ENCODE data around the gene NEU4. TPM values are rescaled to one million over a fixed set of nuclear protein-coding genes. Genes with fewer than 3 reads are reported as not detected.

Gene NEU4
- polyA plus RNA-seq, 1 experiment = not detected

- POLR2A ChIA-PET = no interaction called here
- CTCF ChIA-PET = no interaction called here
- Histone ChIP-seq H3K27me3 (ENCODE audit: control insufficient read depth, insufficient read depth, low read length) (no peaks in the 10 kb centered on the region), H3K4me3 (ENCODE audit: low read depth, low read length) (no peak overlapping the region), H3K27ac (ENCODE audit: low read depth, low read length) (no peak overlapping the region), H3K9me3 (ENCODE audit: control insufficient read depth, insufficient read depth, low read length) (peaks cover 3% of the 10 kb centered on the region; the same call in 1 of the 2 replicates)
- no peak for DNase-seq (ENCODE audit: low read depth, low spot score)
- TF ChIP-seq, protein P1, sequence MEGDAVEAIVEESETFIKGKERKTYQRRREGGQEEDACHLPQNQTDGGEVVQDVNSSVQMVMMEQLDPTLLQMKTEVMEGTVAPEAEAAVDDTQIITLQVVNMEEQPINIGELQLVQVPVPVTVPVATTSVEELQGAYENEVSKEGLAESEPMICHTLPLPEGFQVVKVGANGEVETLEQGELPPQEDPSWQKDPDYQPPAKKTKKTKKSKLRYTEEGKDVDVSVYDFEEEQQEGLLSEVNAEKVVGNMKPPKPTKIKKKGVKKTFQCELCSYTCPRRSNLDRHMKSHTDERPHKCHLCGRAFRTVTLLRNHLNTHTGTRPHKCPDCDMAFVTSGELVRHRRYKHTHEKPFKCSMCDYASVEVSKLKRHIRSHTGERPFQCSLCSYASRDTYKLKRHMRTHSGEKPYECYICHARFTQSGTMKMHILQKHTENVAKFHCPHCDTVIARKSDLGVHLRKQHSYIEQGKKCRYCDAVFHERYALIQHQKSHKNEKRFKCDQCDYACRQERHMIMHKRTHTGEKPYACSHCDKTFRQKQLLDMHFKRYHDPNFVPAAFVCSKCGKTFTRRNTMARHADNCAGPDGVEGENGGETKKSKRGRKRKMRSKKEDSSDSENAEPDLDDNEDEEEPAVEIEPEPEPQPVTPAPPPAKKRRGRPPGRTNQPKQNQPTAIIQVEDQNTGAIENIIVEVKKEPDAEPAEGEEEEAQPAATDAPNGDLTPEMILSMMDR (IDR thresholded peaks at IDR 0.05; ENCODE audit: low read depth, low read length) = no peak
Observed at GRCh38 chr2:241772063-241772499, 36.9 kb upstream of the NEU4 start.

DNA sequence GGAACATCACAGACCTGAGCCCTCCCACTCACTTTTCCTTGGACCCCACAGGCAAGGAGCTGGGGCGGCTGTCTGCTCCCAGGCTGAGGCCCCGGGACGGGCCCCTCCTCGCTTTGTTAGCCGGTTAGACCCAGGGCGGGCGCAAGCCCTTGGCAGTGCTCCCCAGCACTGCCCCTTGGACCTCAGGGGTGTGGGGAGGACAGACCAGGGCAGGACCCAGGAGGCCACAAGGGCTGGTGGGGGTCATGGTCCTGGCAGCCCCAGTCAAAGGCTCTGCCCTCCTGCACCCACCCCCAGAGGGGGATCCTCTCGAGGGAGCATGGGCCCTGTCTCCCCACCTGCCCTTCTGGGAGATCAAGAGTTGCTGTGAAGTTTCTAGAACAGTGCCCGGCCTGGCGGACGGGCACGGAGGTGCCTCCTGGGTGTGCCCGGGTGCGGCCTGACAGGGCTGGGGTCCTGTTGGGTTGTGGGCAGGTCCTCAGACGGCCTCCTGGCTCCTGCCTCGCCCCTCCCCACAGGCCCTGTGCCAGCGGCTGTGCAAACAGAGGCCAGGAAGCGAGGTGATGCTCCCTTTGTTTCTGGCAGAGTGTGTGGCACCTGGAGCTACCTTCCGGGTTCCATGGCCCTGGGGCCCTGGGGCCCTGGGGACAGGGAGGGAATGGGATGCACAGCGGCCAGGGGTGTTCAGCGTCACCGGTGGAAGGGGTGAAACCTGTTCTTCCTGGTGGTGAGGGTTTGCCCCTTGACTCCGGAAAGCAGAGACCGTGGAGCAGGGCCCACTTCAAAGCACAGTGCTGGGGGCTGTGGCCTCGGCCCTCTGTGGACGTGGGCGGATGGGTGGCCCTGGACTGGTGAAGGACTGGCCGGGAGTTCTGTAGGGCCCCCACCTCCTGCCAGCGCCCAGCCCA is 35.2 kb upstream of the NEU4 start:
- TF ChIP-seq, protein P1 (IDR thresholded peaks at IDR 0.05; ENCODE audit: low read depth, low read length) = no peak
- no peaks in the 10 kb centered on the region for H3K27me3 ChIP-seq (ENCODE audit: control insufficient read depth, insufficient read depth, low read length)
- ChIA-PET CTCF (no interaction called here), POLR2A (no interaction called here)
- no peak overlapping the region for H3K27ac ChIP-seq (ENCODE audit: low read depth, low read length)
- H3K4me3 ChIP-seq (ENCODE audit: low read depth, low read length) = no peak overlapping the region
- peaks cover 3% of the 10 kb centered on the region; the same call in 1 of the 2 replicates for H3K9me3 ChIP-seq (ENCODE audit: control insufficient read depth, insufficient read depth, low read length)
- DNase-seq (ENCODE audit: low read depth, low spot score) = no peak

DNA sequence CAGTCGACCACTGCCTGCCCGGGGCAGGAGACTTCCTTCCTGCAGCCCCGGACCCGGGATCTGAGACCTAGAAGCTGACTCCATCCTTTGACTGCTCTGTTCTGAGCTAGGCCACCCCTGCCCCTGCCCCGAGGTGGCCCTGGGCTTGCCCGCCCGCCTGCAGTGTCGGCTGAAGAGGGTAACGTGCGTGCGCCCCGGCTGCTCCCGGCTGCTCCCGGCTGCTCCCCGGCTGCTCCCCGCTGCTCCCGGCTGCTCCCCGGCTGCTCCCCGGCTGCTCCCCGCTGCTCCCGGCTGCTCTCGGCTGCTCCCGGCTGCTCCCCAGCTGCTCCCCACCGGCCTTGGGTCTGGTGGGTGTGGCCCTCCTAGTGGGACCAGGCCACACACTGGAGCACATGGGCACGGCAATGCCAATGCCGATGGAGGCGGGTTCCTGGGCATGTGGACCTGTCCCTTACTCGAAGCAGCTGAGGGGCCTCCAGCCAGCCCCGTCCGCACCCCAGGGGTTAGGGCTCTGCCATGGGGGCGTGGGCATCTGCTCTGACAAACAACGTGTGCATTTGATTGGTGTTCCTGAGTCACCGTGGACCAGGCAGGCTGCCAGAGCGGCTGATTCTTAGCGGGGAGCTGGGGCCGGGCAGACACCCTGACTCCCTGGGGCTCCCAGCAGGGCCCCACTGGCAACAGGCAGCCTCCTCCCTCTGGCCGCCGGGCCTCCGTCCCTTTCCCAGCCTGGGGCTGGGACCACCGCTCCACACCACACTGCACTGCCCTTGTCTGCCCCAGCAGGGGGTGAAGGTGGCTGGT is 34.4 kb upstream of the NEU4 start:
- Histone ChIP-seq H3K27ac (ENCODE audit: low read depth, low read length) (no peak overlapping the region), H3K9me3 (ENCODE audit: control insufficient read depth, insufficient read depth, low read length) (peaks cover 3% of the 10 kb centered on the region; the same call in 1 of the 2 replicates), H3K27me3 (ENCODE audit: control insufficient read depth, insufficient read depth, low read length) (no peaks in the 10 kb centered on the region), H3K4me3 (ENCODE audit: low read depth, low read length) (no peak overlapping the region)
- peak; percentile 37 for DNase-seq (ENCODE audit: low read depth, low spot score)
- ChIA-PET POLR2A (no interaction called here), CTCF (no interaction called here)
- TF ChIP-seq, protein P1 (IDR thresholded peaks at IDR 0.05; ENCODE audit: low read depth, low read length) = no peak

DNA sequence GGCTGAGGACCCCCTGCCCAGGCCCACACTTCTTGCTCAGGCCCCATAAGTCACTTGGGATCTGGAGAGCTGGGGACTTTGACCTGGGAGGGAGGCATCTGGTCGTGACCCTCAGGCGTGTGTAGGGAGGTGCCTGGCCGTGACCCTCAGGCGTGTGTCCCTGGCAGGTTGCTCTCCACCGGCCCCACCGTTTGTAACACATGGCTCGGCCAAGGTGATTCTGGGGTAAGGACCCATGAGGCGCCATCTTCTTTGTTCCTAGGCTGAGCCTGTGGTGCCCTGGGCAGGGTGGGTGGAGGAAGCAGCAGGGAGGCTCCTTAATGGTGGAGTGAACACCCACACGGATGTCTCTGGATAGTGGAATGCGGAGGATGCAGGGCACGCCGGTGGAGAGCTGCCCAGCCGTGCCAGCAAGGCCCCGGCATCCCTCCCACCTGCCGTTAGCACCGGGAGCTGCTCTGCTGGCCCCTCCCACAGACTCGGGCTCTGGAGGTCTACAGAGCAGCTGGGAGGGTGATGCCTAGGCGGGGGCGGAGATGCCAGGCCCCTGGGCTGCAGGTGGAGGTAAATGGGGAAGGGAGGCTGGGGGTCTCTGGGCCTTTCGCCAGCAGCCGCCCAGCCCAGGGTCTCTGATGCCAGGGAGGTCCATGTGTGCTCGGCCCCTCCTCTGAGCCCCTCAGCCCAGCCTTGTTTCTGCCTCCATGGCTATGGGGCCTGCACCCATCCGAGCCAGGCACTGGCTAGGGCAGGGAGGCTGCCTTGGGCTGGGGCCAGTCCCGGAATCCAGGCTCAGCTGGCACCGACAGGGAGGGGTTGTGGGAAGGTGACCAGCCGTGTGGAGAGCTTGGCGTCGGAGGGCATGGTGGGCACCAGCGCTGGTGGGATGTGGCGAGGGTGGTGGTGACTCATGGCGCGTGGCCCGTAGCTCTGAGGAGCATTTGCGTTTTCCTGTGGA is 33.5 kb upstream of the NEU4 start:
- ChIA-PET CTCF (no interaction called here), POLR2A (no interaction called here)
- Histone ChIP-seq H3K9me3 (ENCODE audit: control insufficient read depth, insufficient read depth, low read length) (peaks cover 3% of the 10 kb centered on the region; the same call in 1 of the 2 replicates), H3K27ac (ENCODE audit: low read depth, low read length) (no peak overlapping the region), H3K4me3 (ENCODE audit: low read depth, low read length) (no peak overlapping the region), H3K27me3 (ENCODE audit: control insufficient read depth, insufficient read depth, low read length) (no peaks in the 10 kb centered on the region)
- TF ChIP-seq, protein P1 (IDR thresholded peaks at IDR 0.05; ENCODE audit: low read depth, low read length) = no peak
- DNase-seq (ENCODE audit: low read depth, low spot score) = no peak

Measured in AG04450 (cell line).